Tibial artery (tissue), 4 donors: ENCODE measurements around the gene RBM12.

Source experiments
- DNase-seq, 2 donors: peaks; one replicate each; pipeline ENCODE4 v3.0.0-alpha.2; 2019
- H3K27ac ChIP-seq, 2 donors: fragments of 200-600 bp; sonication (generic) in 1 of 2; 1 replicate in 1 of 2; 2 replicates in 1 of 2; pipeline ENCODE4 v1.5.1; 2018 to 2019; ENCODE audit warnings: mild to moderate bottlenecking in 1 of 2
- H3K27me3 ChIP-seq, 2 donors: fragments of 200-600 bp; sonication (generic) in 1 of 2; one replicate each; pipeline versions ENCODE4 v1.5.1 to v1.6.0; 2016 to 2019
- H3K36me3 ChIP-seq, 3 donors: fragments of 200-600 bp; sonication (generic) in 2 of 3; one replicate each; pipeline ENCODE4 v1.5.1; 2016 to 2019; ENCODE audit warnings: mild to moderate bottlenecking in 2 of 3
- H3K4me1 ChIP-seq, 4 donors: fragments of 200-600 bp; sonication (generic) in 2 of 4; 1 replicate in 3 of 4; 2 replicates in 1 of 4; pipeline ENCODE4 v1.5.1; 2016 to 2019
- H3K4me3 ChIP-seq, 2 donors: fragments of 200-600 bp; sonication (generic) in 1 of 2; 1 replicate in 1 of 2; 2 replicates in 1 of 2; pipeline ENCODE4 v1.5.1; 2018 to 2019; ENCODE audit warnings: mild to moderate bottlenecking in 2 of 2
- H3K9me3 ChIP-seq, 3 donors: fragments of 200-600 bp; sonication (generic) in 1 of 3; one replicate each; pipeline ENCODE4 v1.5.1; 2016 to 2019
- CTCF ChIP-seq, 2 experiments: fragments of 200-600 bp in 1 of 2; fragments of 450-650 bp in 1 of 2; IDR thresholded peaks; one replicate each; pipeline ENCODE4 v1.5.1; 2017 to 2019; ENCODE audit warnings: antibody characterized with exemption in 2 of 2, mild to moderate bottlenecking in 1 of 2, moderate library complexity in 1 of 2
- intact Hi-C: fragments of 100-400 bp; cut with DNase I; formaldehyde crosslinking; loops from one replicate; pipeline ENCODE4 v1.15.0; 2023; ENCODE audit warnings: low total_unique reads

The RBM12 gene

DNA sequence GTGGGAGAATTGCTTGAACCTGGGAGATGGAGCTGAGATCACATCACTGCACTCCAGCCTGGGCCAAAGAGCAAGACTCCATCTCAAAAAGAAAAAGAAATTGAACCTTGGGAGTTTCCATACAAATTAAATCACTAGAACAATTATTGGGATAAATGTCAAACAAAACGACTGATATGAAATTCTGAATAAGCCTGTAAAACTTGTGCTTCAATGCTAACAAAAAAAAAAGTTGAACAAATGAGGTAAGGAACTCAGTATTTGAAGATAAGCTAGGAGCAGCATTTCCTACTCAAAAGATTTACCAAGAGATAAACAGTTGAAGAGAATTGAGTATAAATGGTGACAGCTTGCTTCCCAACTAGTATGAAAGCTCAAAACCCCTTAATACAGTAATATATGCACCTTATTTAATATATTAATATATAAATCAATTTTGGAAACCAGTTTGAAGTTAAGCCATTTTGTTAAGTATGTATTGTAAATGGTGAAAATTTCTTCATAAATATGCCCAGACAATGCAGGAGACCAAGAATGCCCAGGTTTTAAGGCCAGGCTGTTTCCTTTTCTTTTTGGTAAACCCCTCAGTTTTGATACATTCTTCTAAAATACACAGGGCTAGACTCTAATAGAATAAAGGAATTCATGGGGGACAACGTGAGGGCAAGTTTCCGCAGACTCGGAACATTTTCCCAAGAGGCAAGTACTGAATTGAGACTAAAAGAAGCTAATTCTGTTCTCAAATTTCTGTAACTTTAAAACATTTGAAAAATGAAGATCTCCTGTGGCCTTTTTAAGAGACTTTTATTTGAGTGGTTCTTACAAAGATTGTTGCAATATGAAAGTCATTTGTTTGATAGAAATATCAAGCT, 38.4 kb upstream of the RBM12 start:
- intact Hi-C loops = no loop called here
- no peaks in the 10 kb centered on the region for H3K9me3 ChIP-seq
- H3K27me3 ChIP-seq = no peaks in the 10 kb centered on the region

GRCh38 chr20:35702051-35702823, 37.5 kb upstream of the RBM12 start:
- Histone ChIP-seq H3K4me1 (peaks cover 0 to 25% (median 17%) of the 10 kb centered on the region in 4 donors), H3K27me3 (no peaks in the 10 kb centered on the region), H3K27ac (no peak overlapping the region), H3K9me3 (no peaks in the 10 kb centered on the region), H3K4me3 (no peak overlapping the region), H3K36me3 (peaks cover 47 to 62% (median 48%) of the 10 kb centered on the region in 3 donors)
- TF ChIP-seq CTCF (IDR thresholded peaks at IDR 0.05) = no peak
- intact Hi-C loops = no loop called here
- no peak for DNase-seq

More for the DNA sequence above, 38.4 kb upstream of the RBM12 start:
- no peak for DNase-seq
- no peak overlapping the region for H3K27ac ChIP-seq
- H3K4me3 ChIP-seq = no peak overlapping the region
- TF ChIP-seq CTCF (IDR thresholded peaks at IDR 0.05) = no peak
- H3K36me3 ChIP-seq = peaks cover 47 to 70% (median 53%) of the 10 kb centered on the region in 3 donors
- H3K4me1 ChIP-seq = peaks cover 0 to 17% (median 10%) of the 10 kb centered on the region in 4 donors

- Histone ChIP-seq H3K4me3 (no peak overlapping the region), H3K27me3 (no peaks in the 10 kb centered on the region), H3K36me3 (peaks cover 37 to 57% (median 44%) of the 10 kb centered on the region in 3 donors), H3K9me3 (no peaks in the 10 kb centered on the region), H3K4me1 (peaks cover 0 to 26% (median 17%) of the 10 kb centered on the region in 4 donors), H3K27ac (peak overlapping the region in 1 of 2 donors; percentile 98)
- no peak for TF ChIP-seq CTCF (IDR thresholded peaks at IDR 0.05)
- intact Hi-C loops = no loop called here
- no peak for DNase-seq
These were observed 36.0 kb upstream of the RBM12 start for GRCh38 chr20:35700625-35701148.

- H3K36me3 ChIP-seq = peaks cover 31 to 57% (median 44%) of the 10 kb centered on the region in 3 donors
- H3K4me1 ChIP-seq = peaks cover 0 to 26% (median 17%) of the 10 kb centered on the region in 4 donors
- H3K9me3 ChIP-seq = no peaks in the 10 kb centered on the region
- no peaks in the 10 kb centered on the region for H3K27me3 ChIP-seq
- no peak for DNase-seq
- intact Hi-C loops = loop anchor here (10.0 kb wide), 1 partner anchor 235 kb away; no protein-coding TSS in a partner anchor
- H3K27ac ChIP-seq = peak overlapping the region; percentile 94 to 98
- H3K4me3 ChIP-seq = peak overlapping the region; percentile 94 to 95
- no peak for TF ChIP-seq CTCF (IDR thresholded peaks at IDR 0.05)
These were observed 35.4 kb upstream of the RBM12 start for GRCh38 chr20:35699957-35700624.
